GM18502 (cell line): Measurements from ENCODE around the gene STAB1.

Experiments used
- ATAC-seq: cut with Tn5 transposase; IDR thresholded peaks from one replicate; pipeline ENCODE4 v1.9.1; 2021; ENCODE audit warnings: mild to moderate bottlenecking; ENCODE audit not compliant: unreplicated experiment, poor library complexity

STAB1 gene

DNA sequence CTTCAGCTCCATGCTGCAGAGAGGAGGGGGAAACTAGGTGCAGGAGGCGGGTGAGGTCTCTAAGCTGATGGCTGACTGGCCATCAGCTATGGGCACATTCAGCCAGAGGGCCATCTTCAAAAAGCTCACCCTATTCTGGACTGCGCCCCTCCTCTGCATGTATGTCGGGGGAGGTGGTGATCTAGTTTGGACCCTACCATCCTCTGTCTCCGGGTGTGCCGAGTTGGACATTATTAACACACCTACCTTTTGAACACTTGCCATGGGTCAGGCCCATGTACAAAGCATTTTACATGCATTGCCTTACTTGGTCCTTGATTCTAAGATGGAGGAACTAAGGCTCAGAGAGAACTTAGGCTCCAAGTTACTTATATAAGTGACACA lies 38.3 kb upstream of the STAB1 start:
- ATAC-seq: no peak

DNA sequence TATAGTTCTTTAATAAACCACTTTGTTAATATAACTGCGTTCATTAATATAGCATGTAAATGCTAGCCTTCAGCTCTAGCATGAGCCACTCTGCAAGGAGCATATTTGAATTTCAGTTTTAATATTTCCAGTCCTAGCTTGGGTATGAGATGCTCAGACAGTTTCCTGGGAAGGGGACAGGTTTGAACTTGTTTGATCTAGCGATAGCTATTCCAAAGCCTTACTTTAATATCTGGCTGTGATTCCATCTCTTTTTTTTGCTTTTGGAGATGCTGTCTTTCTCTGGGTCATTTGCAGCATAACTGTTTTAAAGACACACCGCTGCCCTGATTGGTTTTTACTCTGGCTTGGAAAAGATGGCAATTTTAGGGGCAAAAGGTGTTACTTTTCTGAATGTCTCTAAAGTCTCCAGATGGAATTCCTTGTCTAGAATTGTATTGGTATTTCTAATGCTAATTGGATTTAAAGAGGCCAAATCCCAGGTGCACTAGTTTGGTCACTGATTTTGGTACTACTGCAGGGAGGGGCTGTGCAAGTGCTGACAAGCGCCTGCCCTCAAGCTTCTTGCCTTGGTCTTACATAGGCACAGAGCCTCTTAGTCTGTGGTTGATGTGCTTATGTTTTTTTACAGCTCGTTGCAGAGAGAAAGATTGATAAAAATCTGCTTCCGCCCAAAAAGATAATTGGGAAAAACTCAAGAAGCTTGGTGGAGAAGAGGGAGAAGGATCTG lies 36.9 kb upstream of the STAB1 start:
- no peak for ATAC-seq

DNA sequence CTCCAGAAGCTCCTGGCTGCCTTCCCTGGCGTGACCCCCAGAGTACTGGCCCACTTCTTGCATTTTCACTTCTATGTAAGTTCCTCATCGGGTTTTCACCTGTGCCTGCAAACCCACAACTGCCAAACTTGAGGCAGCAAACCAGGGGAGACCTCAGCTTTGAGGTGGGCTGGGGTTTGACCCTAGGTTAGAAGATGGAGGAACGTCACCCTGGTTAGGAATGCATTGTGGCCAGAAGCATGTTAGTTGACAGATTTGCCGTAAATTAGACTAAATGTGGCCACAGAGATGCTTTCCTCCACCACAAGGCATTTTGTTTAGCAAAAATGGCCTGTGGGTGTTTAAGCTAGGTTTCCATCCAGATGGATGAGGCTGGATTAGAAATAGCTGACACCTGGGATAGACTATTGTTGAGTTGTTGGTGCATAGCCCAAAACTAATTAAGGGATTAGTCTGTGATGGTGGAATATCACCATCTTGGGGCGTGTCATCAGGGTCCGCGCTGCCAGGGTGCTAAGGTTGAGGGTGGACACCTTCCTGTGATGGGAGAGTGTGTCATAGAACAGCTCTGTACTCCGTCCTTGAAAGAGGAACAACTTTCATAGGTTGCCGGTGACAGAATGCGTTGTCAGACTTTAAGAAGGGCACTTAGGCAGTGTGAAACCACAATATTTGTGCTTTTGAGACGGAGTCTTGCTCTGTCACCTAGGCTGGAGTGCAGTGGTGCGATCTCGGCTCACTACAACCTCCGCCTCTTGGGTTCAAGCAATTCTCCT lies 36.2 kb upstream of the STAB1 start:
- no peak for ATAC-seq

DNA sequence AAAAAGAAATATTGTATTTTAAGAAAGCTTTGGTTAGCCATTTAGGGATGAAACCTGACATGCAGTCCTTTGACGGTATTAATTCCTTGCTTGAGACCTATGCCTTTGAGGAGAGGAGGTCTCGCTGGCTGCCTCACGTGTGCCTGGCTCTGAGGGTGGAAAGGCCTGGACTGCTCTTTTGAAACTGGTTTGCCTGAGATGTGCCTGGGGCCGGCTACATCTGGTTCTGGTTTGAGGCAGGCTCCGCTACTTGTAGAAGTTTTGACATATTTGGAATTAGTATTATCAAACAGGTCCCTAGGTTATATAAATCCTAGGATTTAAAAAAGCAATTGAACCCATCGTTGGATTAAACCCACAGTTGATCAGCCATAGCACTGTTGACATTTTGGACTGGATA lies 33.3 kb upstream of the STAB1 start:
- ATAC-seq: no peak

DNA sequence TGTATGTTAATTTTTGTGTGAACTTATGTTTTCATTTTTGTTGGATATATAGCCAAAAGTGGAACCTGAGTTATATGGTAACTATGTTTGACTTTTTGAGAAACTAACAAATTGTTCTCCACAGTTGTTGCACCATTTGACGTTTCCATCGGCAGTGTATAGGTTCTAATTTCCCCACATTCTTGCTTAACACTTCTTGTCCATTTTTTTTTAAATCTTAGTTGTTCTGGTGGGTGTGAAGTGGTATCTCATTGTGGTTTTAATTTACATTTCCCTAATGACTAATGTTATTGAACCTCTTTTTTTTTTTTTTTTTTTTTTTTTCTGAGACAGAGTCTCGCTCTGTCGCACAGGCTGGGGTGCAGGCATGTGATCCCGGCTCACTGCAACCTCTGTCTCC lies 31.7 kb upstream of the STAB1 start:
- ATAC-seq: no peak

DNA sequence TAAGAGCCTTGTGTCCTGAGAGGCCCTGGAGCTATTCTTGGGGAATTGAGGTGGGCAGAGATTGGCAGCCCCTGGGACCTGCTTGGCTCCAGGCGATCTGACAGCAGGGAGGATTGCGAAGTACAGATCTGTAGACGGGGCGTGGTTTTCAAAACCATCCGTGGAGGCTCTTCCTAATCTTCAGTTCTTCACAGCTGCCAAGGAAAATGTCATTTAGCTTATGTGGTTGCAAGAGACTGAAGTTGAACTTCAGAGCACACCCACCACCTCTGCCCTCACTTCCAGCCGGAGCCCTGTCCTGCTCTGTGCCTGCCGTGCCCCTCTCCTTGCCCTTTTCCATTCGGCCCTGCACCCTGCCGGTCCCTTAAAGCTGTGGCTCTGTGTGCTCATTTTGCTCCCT lies 26.8 kb upstream of the STAB1 start:
- no peak for ATAC-seq

DNA sequence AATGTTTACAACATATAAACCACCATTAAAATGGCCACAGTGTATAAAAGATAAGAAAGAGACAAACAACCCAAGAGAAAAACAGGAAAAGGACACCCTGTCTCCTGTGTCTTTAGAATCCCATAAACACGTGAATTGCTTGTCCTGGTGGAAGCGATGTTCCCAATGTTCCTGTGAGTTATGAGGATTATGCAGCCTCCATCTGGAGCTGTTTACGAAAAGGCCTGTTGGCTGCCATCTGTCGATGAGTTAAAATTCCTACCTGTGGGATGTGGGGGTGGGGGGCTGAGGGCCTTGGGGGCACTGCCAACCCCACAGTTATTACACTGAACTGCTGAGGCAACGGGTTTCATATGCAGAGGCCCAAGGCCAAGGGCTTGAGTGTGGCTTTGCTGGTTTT lies 26.1 kb upstream of the STAB1 start:
- ATAC-seq: no peak

DNA sequence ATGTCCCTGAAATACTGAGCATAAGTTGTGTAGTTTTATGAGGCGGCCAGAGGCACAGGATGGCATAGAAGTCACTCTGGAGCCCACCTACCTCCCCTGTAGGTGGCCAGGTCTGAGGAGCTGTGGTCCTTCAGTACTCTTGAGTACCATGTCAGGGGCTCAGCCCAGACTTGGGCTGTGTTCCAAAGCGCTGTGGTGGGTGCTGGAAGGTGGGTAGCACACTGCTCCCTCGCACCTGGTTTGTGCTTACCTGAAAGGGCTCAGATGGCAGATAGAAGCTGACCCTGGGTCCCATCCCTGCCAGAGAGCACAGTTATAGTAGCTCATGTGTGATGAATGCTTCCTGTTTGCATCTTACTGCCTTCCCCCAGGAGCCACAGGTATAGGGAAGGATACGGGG lies 24.2 kb upstream of the STAB1 start:
- ATAC-seq: no peak

DNA sequence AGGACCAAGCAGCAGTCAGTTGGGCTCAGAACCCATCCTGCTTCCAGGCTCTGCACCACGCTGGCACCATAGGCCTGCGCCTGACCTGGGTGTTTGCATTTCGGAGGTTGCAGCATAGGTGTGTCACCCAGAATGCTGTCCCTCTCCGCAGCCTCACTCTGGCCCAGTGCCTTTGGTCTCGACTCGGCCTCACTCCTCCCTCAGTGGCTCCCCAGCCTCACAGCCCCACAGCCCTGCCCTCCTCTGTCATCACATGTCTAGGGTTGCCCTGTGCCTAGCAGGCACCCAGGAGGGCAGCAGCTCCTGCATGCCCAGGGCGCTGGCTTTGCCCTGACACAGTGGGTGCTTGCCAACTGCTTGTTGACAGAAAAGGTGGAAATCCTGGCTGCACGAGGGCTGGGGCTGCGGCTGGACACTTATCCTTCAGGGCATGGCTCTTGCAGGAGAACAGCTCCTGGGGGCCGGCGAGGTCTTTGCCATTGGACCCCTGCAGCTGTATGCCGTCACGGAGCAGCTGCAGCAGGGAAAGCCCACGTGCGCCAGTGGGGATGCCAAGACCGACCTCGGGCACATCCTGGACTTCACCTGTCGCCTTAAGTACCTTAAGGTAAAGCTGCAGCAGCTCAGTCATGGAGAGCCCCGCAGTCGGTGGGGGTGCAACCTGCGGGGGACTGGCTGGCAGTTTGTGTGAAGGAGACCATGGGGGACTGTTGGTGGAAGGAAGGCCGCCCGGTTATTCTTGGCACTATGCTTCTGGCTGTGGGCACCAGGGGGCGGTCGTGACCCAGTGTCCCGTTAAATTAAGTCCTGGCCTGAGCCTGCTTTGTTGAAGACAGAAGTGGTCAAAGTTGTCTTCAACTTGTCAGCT lies 23.5 kb upstream of the STAB1 start:
- ATAC-seq: no peak

DNA sequence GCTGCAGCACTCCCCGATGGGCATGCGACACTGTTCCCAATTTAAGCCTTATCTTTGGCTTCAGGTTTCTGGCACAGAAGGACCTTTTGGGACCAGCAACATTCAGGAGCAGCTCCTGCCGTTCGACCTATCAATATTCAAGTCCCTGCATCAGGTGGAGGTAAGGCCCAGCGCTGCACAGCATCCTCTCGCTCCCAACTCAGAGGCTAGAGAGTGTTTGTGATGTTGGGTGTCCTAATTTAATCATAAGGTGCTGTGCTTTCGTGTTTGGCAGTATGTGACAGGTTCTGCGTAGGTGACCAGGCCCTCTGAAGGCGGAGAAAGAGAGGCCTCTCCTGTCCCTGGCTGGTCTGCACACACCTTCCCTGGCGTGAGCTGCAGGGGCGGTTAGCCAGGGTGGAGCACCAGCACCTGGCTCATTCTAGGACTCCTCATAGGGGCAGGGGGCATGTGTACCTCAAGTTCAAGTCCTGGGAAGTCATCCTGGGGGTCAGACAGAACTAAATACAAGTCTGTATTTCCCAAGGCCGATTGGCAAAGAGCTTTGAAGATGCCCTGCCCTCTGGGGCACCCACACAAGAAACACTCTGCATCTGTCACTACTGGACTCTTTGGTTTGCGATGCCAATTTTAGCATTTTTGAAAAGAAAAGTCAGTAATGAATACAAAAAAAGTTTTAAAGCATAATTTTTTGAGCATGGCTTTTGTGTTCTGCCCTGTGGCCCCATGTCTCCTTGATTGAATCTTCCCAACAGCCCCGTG lies 22.7 kb upstream of the STAB1 start:
- ATAC-seq: no peak

DNA sequence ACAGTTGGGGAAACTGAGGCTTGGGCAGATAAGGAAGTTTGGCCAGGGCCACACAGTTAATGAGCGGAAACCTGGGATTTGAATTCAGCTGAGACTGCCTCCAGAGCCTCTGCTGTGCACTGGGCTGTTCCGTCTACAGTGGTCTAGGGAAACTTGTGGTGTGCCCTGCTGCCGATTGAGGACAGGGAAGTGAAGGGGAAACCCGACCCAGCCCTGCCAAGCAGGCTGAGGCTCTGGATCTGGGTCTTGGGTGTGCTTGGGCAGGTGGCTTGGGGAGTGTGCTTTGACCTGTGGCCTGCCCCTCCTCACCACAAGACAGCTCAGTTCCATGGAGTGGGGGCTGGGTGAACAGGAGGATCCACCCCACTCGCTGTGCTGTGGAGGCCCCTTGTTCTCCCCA lies 22.1 kb upstream of the STAB1 start:
- no peak for ATAC-seq

DNA sequence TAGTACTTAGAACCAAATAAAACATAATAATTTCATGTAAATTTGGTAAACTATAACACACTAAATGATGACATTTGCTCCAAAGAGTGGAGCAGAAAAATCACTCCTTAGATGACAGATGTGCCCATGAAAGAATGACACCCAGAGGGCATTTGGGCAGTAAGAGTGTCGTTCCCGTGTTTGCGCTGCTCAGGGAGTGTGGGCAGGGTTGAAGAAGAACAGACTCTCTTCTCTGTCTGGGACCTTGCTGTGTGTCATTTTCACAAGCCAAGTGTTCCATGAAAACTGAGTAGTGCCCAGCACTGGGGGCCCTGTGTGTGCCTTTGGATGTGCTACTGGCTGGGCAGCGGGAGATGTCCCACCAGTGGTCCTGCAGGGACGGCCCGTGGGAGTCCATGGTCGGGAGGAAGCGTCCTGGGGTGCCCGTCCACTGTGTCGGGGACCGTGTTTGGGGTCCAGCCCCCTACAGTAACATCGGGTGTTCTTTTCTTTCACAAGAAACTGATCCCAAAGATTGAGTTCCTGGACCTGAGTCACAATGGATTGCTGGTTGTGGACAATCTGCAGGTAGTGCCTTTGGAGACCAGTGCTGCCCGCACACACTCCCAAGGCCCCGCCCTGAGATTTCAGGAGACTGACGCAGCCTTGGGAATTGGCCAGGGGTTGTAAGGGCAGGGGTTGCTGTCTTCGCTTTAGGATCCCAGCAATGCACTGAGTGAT lies 17.9 kb upstream of the STAB1 start:
- ATAC-seq: no peak

DNA sequence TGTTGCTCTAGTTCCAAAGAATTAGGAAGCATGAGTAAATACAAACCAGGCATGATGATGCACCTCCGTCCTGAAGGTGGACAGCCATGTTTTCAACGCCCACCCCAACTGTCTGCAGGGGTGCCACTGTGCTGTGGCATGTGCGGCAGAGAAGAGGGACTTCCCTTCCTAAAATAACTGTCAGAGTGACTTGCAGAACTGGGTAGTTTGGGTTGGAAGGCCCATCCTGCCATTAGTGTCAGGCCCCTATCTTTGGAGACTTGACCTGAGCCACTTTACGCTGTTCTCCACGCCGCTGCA lies 17.4 kb upstream of the STAB1 start:
- no peak for ATAC-seq

DNA sequence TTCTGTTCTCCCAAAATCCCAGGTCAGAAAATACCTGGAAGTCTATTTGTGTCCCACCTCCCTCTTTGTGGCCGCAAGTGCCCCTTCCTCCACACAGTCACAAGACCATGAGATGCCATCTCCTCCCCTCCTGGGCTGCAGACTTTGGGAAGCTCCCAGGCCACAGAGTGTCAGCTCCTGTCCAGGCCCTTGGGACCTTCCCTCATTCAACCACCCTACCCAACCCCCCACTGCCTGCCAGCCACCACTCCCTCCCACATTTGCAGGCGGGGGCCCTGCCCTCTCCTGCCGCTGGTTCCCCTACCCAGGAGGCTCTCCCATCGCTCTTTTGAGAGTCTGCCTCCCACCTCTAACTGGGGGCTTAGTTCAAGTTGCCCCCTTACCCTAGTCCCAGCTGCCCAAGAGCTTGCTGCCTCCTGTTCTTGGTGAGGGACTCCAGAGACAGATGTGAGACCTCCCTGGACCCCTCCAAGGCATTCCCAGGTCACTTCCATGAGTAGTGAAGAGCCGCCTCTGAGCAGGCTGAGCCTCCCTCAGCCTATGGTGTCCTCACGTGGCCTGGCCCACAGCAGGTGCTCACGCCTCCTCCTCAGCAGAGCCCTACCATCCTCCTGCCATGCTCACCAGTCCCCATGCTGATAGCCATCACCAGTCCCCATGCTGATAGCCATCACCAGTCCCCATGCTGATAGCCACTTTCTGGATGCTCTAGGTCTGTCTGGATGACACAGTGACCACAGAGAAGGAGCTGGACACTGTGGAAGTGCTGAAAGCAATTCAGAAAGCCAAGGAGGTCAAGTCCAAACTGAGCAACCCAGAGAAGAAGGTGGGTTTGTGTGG lies 15.9 kb upstream of the STAB1 start:
- no peak for ATAC-seq

DNA sequence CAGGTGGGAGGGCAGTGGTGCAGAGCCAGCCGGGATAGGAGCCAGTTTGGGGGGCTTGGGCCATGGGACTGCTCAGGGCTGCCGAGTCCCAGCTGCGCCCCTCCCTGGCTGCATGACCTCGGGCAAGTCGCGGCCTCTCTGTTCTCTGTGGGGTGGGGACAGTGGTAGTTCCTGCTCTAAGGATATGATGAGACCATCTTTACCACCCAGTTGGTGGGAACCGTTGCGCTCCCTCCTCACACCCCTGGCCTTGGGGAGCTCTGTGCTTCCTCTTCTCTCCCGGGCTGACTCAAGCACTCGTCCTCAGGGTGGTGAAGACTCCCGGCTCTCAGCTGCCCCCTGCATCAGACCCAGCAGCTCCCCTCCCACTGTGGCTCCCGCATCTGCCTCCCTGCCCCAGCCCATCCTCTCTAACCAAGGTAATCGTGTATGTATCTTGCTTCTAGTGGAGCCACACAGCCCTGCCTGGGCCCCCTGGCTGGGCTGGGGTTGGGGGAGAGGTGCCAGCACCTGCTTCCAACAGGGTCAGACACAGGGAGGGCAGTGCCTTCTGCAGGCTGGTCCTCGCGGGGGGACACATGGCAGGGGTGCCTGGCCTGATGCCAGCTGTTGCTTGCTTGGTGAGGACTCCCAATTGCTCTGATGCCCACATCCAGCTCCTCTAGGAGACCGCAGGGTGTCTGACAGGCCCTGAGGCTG lies 15.1 kb upstream of the STAB1 start:
- no peak for ATAC-seq

DNA sequence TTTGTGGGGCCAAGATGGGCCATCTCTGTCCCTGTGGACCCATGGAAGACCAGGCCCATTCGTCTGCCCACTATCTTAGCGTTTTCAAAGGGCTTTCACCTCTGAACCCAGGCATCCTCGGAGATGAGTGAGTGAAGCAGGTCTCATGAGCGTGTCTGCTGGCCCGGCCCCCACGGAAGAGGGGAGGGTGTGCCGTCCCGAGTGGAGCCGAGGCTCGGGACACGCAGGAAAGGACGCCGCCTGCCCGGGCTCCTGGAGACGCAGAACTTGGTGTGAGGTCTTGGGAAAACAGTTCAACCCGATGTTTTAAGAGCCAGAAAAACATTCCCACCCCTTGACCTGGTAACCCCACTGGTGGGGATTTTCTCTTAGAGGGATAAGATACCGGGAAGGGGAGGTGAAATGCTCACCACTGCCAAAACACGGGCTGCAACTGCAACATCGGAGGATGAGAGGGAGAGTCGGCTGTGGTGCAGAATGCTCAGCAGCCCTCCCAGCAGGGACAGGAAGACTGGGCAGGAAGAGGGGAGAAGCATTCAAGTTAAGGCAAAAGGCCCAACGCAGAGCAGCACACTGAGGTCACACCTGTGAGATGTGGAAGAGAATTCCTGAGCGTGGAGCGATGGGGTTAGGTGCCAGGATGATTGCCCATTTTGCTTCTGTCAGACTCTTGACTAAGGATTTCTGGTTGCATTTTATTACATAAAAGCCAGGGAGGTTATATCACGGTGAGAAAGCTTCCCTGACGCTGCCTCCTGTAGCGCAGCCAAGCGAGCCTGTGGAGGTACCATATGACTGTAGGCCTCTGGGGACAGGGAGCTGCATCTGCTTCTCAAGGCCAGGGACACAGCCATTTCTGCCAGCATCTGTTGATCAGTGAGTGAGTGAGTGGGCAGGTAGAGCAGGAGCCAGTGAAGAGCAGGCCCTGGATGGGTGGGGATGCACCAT lies 14.1 kb upstream of the STAB1 start:
- no peak for ATAC-seq

DNA sequence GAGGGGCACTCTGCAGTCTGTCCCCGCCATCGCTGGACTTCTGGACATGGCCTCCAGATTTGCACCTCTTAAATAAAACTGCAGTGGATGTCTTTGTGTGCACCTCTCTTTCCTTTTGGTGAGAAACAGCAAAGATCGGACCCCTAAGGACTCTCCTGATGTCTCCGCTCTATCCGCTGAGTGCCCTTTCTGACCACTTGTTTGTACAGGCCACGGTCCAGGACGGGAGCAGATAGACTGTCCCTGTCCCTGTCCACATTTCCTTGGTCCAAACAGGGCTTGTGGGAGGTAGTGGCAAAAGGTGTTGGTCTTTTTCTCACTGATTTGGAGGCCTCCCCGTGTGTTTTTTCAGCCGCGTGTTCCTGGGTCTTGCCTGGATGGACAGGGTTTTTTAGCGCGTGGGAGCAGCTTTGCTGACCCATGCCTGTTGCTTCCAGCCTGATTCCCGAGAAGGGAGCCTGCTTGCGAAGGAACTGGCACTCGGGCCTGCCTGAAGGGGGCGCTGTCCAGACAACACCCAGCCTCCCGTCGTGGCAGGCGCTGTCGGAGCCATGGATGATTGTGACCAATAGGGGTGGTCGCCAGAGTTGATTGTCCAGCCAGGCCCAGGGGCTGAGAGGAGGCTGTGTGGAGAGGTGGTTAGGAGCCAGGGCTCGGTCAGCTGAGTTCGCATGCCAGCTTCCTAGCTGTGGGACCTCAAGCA lies 13.2 kb upstream of the STAB1 start:
- no peak for ATAC-seq
